Stomach smooth muscle (tissue), 2 donors: ENCODE results near the gene TRERF1.
"Not testable (repeated sequence)": the region's sequence is repeated elsewhere in the genome, so short reads cannot be mapped to it uniquely, and the experiment has no call there.

Experiments
- H3K27ac ChIP-seq: one replicate; pipeline ENCODE4 v1.7.0; 2013; ENCODE audit warnings: mild to moderate bottlenecking, low read length, inconsistent platforms
- H3K27me3 ChIP-seq, 2 donors: one replicate each; pipeline ENCODE4 v1.7.0; 2013; ENCODE audit warnings: low read length in 2 of 2; ENCODE audit not compliant: insufficient read depth in 2 of 2, control insufficient read depth in 1 of 2
- H3K36me3 ChIP-seq, 2 donors: one replicate each; pipeline ENCODE4 v1.7.0; 2013; ENCODE audit warnings: low read length in 2 of 2; ENCODE audit not compliant: control insufficient read depth in 2 of 2, insufficient read depth in 2 of 2
- H3K4me1 ChIP-seq: one replicate; pipeline ENCODE4 v1.7.0; 2013; ENCODE audit warnings: low read length; ENCODE audit not compliant: control insufficient read depth, insufficient read depth
- H3K4me3 ChIP-seq, 2 donors: one replicate each; pipeline ENCODE4 v1.7.0; 2013; ENCODE audit warnings: low read length in 2 of 2
- H3K9ac ChIP-seq, 2 donors: one replicate each; pipeline ENCODE4 v1.7.0; 2013; ENCODE audit warnings: low read length in 2 of 2, mild to moderate bottlenecking in 1 of 2
- H3K9me3 ChIP-seq, 2 donors: one replicate each; pipeline ENCODE4 v1.7.0; 2013; ENCODE audit warnings: low read length in 2 of 2; ENCODE audit not compliant: control insufficient read depth in 2 of 2
- donor health status: healthy.
- donor health status: Pancreatic carcinoma.

TRERF1 gene

DNA sequence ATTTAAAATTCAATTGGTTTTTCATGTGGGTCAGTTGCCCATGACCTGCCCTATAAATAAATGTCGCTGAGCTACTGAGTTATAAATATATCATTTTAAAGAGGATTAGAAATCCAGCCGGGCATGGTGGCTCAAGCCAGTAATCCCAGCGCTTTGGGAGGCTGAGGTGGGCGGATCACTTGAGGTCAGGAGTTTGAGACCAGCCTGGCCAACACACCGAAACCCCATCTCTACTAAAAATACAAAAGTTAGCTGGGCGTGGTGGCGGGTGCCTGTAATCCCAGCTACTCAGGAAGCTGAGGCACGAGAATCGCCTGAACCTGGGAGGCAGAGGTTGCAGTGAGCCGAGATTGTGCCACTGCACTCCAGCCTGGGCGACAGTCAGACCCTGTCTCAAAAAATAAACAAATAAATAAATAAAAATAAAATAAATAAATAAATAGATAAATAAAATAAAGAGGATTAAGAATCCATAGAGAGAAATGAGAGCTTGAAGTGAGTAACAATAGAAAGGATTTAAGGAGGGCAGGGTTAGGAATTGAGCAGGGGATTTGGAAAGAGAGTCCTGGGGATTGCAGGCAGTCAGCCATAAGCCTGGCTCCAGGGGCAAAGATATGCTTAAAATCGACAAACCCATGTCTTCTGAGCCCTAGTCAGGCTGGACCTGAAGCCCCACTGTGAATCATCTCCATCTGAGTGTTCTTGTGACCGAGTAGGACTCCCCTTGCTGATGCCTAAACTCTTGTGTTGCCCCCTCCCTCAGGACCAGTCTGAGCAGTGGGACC lies 249.4 kb downstream of the TRERF1 start:
- H3K9me3 ChIP-seq, H3K27me3 ChIP-seq, H3K27ac ChIP-seq, H3K4me3 ChIP-seq, H3K9ac ChIP-seq, H3K4me1 ChIP-seq: not testable (repeated sequence)
- peaks cover 0 to 10% of the 10 kb centered on the region in 2 donors for H3K36me3 ChIP-seq

DNA sequence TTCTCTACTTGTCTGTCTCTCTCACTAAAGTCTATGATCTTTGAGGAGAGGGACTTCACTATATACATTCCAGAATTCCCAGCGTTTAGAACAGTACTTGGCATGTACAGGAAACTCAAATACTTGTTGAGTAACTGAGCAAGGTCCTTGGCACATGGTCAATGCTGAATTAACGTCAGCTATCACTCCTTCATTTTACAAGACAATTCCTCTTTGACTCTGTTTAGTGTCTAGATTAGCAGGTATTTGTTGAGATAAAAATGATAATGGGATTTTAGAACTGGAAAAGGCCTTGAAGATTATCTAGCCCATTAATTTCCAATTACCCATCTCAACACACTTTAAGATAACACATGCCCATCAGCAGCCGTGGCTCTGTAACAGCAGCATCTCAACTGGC lies 250.3 kb downstream of the TRERF1 start:
- H3K36me3 ChIP-seq: peaks cover 0 to 10% of the 10 kb centered on the region in 2 donors
- H3K27ac ChIP-seq: no peak overlapping the region
- H3K27me3 ChIP-seq: no peaks in the 10 kb centered on the region
- H3K9ac ChIP-seq: no peak overlapping the region
- no peak overlapping the region for H3K4me3 ChIP-seq
- peaks cover 8% of the 10 kb centered on the region for H3K4me1 ChIP-seq
- no peaks in the 10 kb centered on the region for H3K9me3 ChIP-seq

DNA sequence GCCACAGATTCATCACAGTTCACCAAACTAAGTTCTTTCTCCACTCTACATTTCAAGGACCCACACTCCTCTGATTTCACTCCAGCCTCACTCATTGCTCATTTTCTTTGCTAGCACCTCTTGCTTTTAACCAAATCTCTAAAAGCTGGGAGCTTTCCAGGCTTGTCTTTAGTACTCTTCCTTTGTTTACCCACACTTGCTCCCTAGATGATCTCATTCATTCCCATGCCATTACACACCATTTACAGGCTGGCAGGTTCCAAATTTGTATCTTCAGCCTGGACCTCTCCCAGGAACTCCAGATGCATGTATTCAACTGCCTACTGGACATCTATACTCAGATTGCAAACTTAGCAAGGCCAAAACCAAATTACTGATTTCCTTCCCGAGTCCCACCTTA lies 251.7 kb downstream of the TRERF1 start:
- H3K9ac ChIP-seq: no peak overlapping the region
- H3K9me3 ChIP-seq: no peaks in the 10 kb centered on the region
- H3K27me3 ChIP-seq: no peaks in the 10 kb centered on the region
- H3K4me1 ChIP-seq: peaks cover 8% of the 10 kb centered on the region
- H3K27ac ChIP-seq: peak overlapping the region; percentile 24
- H3K36me3 ChIP-seq: peaks cover 0 to 7% of the 10 kb centered on the region in 2 donors
- H3K4me3 ChIP-seq: peak overlapping the region in 1 of 2 donors; percentile 15

DNA sequence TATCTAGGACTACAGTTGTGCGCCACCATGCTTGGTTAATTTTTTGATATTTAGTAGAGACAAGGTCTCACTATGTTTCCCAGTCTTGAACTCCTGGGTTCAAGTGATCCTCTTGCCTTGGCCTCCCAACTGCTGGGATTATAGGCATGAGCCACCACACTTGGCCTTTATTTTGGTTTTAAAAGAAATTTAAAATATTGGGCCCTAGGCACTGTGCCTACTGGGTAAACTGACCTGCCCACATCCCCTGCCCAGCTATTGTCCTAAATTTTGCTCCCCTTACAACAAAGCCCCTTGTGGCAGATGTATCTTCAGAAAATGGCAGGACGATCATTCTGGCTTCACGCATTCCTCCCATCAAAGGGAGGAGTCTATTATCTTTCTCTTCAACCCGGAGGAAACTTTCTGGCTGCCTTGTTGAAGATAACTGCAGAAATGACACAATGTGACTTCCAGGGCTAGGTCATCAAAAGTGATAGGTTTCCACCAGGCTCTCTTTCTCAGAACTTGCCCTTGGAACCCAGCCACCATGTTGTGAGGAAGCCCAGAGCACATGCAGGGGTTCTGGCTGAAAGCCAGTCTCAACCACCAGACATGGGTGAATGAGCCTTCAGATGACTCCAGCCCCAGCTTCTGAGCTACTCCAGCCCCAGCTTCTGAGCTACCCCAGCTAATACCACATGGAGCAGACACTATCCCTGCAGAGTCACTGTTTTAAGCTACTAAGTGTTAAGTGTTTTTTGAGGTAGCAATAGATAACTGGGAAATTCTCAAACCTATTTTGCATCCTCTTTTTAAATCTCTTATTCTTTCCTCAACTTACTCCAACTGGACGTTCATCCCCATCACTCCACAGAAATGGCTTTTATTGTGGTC lies 252.4 kb downstream of the TRERF1 start:
- Histone ChIP-seq H3K4me3 (peak overlapping the region in 1 of 2 donors; percentile 34), H3K4me1 (peaks cover 8% of the 10 kb centered on the region), H3K9me3 (no peaks in the 10 kb centered on the region), H3K9ac (no peak overlapping the region), H3K36me3 (peaks cover 0 to 4% of the 10 kb centered on the region in 2 donors), H3K27me3 (no peaks in the 10 kb centered on the region), H3K27ac (no peak overlapping the region)

DNA sequence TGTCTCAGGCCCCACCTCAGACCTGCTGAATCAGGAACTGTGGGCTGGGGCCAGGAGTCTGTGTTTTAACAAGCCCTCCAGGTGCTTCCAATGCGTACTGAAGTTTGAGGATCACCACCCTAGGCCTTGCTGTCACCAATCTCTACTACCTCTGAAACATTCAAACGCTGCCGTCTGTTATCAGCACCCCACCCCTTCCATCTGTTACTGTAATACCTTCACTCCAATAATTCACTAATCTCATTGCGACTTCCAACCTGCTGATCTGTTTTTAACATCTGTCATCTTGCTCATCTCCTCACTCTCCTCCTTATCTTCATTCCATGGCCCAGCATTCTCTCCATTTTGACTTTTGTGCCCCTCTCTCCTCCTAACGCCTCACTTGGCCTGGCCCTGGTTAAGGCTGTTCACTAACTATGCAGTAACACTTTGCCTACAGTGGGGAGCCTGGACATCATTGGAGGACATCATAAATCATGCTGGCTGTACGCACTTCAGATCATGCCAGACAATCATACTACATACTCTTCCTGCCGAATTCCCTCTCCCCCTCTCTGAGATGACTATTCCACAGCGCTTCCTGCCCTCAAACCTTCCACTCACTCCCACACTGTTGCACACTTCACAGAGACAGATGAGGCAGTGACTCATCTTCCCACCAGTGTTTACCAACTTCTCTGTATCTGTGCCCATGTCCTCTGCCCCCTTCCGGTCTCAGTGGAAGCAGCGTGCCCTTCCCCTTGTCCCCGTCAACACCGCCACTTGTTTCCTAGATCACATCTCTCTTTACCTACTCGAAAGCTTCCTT lies 254.0 kb downstream of the TRERF1 start:
- Histone ChIP-seq H3K4me1 (peaks cover 8% of the 10 kb centered on the region), H3K27me3 (no peaks in the 10 kb centered on the region), H3K27ac (no peak overlapping the region), H3K9ac (no peak overlapping the region), H3K36me3 (peaks cover 0 to 2% of the 10 kb centered on the region in 2 donors), H3K4me3 (no peak overlapping the region), H3K9me3 (no peaks in the 10 kb centered on the region)

DNA sequence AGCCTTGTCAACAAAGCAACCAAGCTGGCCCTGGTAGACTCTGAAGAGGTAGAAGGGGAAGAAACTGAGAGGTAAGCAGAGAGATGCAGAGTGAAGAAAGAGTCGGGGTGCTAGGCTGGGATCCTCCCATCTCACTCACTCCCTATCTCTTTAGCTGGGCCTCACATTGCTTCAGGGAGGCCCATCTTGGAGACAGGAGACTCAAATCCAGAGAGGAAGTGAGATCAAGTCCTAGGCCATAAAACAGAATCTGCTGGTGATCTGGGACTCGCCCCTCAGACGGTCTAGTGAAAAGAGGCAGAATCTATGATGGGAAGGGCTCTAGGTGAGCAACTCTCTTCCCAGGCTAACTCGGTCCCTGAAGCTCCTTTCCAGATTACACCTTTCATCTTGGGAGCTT lies 256.3 kb downstream of the TRERF1 start:
- Histone ChIP-seq H3K27ac (no peak overlapping the region), H3K36me3 (peaks cover 0 to 2% of the 10 kb centered on the region in 2 donors), H3K27me3 (no peaks in the 10 kb centered on the region), H3K9me3 (no peaks in the 10 kb centered on the region), H3K9ac (no peak overlapping the region), H3K4me3 (no peak overlapping the region), H3K4me1 (peaks cover 6% of the 10 kb centered on the region)

DNA sequence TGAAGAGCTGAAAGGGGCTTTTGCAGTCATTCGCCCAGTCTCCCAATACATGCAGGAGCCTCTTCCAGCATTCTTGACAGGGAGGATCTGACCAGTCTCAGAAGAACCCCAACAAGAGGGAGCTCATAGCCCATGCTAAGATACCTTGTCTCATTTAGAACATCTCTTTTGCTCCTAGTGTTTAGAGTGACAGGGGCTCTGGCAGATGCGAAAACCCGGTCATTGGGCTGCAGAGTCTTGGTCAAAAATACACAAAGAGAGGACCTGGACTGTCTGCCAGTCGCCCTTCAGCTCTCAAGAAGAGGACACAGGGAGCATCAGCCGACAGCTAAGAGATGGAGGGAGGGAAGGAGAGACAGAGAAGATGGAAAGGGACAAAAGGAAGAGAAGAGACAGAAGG lies 257.7 kb downstream of the TRERF1 start:
- Histone ChIP-seq H3K36me3 (peaks cover 0 to 2% of the 10 kb centered on the region in 2 donors), H3K27me3 (no peaks in the 10 kb centered on the region), H3K4me3 (no peak overlapping the region), H3K4me1 (peaks cover 2% of the 10 kb centered on the region), H3K9ac (no peak overlapping the region), H3K9me3 (no peaks in the 10 kb centered on the region), H3K27ac (no peak overlapping the region)

DNA sequence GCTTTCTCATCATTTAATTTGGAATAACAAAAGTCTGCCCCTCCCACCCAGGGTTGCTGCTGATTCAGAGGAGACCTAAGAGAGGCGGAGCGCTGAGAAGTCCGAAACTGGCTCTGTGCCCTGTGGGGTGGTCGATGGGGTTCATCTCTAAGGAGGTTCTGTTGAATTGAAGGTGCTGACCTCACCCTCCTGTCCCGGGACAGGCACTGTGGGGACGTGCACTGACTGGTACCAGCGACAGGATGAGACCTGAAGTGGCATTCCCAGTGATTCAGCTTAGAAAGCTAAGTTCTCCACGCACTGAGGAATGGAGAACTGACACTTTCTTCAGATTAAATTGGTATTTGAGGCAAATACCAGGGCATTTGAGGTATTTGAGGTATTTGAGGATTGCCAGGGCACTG lies 258.2 kb downstream of the TRERF1 start:
- H3K27ac ChIP-seq: no peak overlapping the region
- H3K4me3 ChIP-seq: no peak overlapping the region
- peaks cover 0 to 2% of the 10 kb centered on the region in 2 donors for H3K36me3 ChIP-seq
- H3K4me1 ChIP-seq: peaks cover 2% of the 10 kb centered on the region
- H3K9ac ChIP-seq: no peak overlapping the region
- no peaks in the 10 kb centered on the region for H3K27me3 ChIP-seq
- H3K9me3 ChIP-seq: no peaks in the 10 kb centered on the region

DNA sequence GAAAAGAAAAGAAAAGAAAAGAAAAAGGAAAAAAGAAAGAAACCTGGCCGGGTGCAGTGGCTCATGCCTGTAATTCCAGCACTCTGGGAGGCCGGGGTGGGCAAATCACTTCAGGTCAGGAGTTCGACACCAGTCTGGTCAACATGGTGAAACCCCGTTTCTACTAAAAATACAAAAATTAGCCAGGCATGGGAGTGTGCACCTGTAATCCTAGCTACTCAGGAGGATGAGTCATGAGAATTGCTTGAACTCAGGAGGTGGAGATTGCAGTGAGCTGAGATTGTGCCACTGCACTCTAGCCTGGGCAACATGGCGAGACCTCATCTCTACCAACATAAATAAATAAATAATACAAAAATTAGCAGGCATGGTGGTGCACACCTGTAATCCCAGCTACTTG lies 259.3 kb downstream of the TRERF1 start:
- H3K4me1 ChIP-seq, H3K36me3 ChIP-seq, H3K27me3 ChIP-seq, H3K9ac ChIP-seq, H3K9me3 ChIP-seq, H3K27ac ChIP-seq, H3K4me3 ChIP-seq: not testable (repeated sequence)

DNA sequence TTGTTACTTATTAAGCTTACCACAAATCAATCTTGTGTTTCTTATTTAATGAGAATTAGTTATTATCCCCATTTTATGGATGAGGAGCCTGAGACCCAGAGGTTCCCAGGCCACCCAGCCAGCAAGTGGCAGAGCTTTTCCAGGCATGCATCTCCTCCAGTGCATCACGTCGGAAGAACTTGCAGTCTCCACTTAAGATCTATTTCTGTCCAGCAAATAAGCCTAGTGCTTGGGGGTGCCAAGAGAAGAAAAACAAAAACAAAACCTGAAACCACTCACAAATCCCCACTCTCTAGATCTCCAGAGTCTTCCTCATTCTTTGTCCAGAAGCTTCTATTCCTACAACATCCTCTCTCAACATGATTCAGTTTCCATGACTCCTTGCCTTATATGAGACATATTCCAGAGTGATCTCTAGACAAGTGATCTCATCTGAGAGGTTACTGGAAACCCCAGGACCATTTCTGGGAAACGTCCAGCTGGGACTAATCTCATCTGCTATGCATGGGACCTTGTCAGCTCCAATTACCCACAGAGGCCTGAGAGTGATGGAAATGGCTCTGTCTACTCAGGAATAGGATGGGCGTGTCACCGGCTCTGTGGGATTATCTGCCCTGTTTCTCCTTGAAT lies 261.1 kb downstream of the TRERF1 start:
- Histone ChIP-seq H3K36me3 (no peaks in the 10 kb centered on the region), H3K4me1 (peaks cover 2% of the 10 kb centered on the region), H3K9me3 (no peaks in the 10 kb centered on the region), H3K27ac (no peak overlapping the region), H3K27me3 (no peaks in the 10 kb centered on the region), H3K4me3 (no peak overlapping the region), H3K9ac (no peak overlapping the region)
